ENCODE results near the gene USP16. TPM values are rescaled to one million over a fixed set of nuclear protein-coding genes. Genes with fewer than 3 reads are reported as not detected.

The USP16 gene
- total and polyA plus RNA-seq, 2 of the 13 experiments (the other 11 are each of a cell fraction or from before 2014, with no cell fraction given), result 16.5 to 46.9 TPM

DNA sequence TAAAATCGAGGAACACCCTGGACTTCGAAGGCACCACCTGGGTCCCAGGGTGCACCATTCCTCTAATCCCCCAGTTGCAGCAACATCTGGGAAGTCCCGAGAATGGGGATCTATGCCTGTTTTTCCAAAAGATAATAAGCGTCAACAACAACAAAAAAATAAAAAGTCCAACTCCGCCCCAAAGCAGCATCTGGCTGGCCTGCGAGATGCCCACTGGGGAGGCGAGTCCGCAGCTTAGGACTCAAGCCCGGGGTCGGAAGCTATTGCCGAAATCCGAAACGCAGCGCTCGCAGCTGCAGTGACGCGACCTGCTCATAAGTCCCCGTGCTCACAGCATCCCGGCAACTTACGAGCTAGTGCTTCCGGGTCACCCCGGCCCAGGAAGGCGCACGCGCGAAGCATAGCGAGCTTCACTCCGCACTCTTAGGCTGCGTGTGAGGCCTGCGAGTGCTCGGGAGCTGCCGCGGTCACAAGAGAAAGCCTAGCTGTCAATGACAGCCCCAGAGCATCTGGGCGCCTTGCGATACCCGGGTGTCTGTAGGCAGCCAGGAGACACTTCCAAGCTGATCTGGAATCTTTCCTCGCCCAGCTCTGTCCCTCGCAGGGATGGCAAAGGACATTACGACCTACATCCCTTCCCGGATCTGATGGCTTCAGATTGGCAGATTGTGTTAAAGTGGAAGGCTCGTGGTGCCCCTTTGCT is 21.9 kb upstream of the USP16 start (continued):
- TF ChIP-seq, protein P1, sequence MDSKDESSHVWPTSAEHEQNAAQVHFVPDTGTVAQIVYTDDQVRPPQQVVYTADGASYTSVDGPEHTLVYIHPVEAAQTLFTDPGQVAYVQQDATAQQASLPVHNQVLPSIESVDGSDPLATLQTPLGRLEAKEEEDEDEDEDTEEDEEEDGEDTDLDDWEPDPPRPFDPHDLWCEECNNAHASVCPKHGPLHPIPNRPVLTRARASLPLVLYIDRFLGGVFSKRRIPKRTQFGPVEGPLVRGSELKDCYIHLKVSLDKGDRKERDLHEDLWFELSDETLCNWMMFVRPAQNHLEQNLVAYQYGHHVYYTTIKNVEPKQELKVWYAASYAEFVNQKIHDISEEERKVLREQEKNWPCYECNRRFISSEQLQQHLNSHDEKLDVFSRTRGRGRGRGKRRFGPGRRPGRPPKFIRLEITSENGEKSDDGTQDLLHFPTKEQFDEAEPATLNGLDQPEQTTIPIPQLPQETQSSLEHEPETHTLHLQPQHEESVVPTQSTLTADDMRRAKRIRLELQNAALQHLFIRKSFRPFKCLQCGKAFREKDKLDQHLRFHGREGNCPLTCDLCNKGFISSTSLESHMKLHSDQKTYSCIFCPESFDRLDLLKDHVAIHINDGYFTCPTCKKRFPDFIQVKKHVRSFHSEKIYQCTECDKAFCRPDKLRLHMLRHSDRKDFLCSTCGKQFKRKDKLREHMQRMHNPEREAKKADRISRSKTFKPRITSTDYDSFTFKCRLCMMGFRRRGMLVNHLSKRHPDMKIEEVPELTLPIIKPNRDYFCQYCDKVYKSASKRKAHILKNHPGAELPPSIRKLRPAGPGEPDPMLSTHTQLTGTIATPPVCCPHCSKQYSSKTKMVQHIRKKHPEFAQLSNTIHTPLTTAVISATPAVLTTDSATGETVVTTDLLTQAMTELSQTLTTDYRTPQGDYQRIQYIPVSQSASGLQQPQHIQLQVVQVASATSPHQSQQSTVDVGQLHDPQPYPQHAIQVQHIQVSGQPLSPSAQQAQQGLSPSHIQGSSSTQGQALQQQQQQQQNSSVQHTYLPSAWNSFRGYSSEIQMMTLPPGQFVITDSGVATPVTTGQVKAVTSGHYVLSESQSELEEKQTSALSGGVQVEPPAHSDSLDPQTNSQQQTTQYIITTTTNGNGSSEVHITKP (CRISPR knock-in tag; IDR thresholded peaks at IDR 0.05; ENCODE audit: low read depth), result no peak
- TF ChIP-seq, protein P2, sequence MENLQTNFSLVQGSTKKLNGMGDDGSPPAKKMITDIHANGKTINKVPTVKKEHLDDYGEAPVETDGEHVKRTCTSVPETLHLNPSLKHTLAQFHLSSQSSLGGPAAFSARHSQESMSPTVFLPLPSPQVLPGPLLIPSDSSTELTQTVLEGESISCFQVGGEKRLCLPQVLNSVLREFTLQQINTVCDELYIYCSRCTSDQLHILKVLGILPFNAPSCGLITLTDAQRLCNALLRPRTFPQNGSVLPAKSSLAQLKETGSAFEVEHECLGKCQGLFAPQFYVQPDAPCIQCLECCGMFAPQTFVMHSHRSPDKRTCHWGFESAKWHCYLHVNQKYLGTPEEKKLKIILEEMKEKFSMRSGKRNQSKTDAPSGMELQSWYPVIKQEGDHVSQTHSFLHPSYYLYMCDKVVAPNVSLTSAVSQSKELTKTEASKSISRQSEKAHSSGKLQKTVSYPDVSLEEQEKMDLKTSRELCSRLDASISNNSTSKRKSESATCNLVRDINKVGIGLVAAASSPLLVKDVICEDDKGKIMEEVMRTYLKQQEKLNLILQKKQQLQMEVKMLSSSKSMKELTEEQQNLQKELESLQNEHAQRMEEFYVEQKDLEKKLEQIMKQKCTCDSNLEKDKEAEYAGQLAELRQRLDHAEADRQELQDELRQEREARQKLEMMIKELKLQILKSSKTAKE (CRISPR knock-in tag; IDR thresholded peaks at IDR 0.05; ENCODE audit: borderline replicate concordance), result no peak
- TF ChIP-seq SALL1 (CRISPR knock-in tag; IDR thresholded peaks at IDR 0.05) (peak; percentile 91), AHR (CRISPR knock-in tag; IDR thresholded peaks at IDR 0.05) (peak; percentile 46; the same call in 1 of the 2 replicates), AGO2 (optimal IDR thresholded peaks at IDR 0.05; ENCODE audit: low read depth, low read length) (no peak), PCBP1 (IDR thresholded peaks at IDR 0.05; ENCODE audit: borderline replicate concordance, low read depth, low read length) (no peak), NFE2L2 (IDR thresholded peaks at IDR 0.05; ENCODE audit: low read length) (no peak), ZNF296 (CRISPR knock-in tag; conservative IDR thresholded peaks at IDR 0.05) (no peak), ZNF10 (CRISPR knock-in tag; IDR thresholded peaks at IDR 0.05; ENCODE audit: borderline replicate concordance, low read depth) (no peak), MED8 (CRISPR knock-in tag; IDR thresholded peaks at IDR 0.05; ENCODE audit: insufficient replicate concordance) (no peak), PHF5A (CRISPR knock-in tag; IDR thresholded peaks at IDR 0.05; ENCODE audit: low read depth, unreplicated experiment) (peak; percentile 21), GTF3A (CRISPR knock-in tag; conservative IDR thresholded peaks at IDR 0.05) (no peak), ZNF790 (CRISPR knock-in tag; IDR thresholded peaks at IDR 0.05; ENCODE audit: borderline replicate concordance) (no peak; the same call in 1 of the 2 replicates), ZBTB20 (CRISPR knock-in tag; IDR thresholded peaks at IDR 0.05; ENCODE audit: borderline replicate concordance, low read depth) (no peak; the same call in 1 of the 2 replicates), ZNF547 (CRISPR knock-in tag; IDR thresholded peaks at IDR 0.05) (peak; percentile 89), GZF1 (CRISPR knock-in tag; IDR thresholded peaks at IDR 0.05) (no peak), FOXA3 (CRISPR knock-in tag; IDR thresholded peaks at IDR 0.05) (peak; percentile 58; the same call in 1 of the 2 replicates), ZNF101 (CRISPR knock-in tag; IDR thresholded peaks at IDR 0.05; ENCODE audit: borderline replicate concordance, low read depth) (no peak), CC2D1A (CRISPR knock-in tag; IDR thresholded peaks at IDR 0.05) (no peak)
- TF ChIP-seq, protein P3, sequence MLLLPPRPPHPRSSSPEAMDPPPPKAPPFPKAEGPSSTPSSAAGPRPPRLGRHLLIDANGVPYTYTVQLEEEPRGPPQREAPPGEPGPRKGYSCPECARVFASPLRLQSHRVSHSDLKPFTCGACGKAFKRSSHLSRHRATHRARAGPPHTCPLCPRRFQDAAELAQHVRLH (CRISPR knock-in tag; IDR thresholded peaks at IDR 0.05; ENCODE audit: borderline replicate concordance, low read depth), result no peak; the same call in none of the 2 replicates
- TF ChIP-seq, protein P4, sequence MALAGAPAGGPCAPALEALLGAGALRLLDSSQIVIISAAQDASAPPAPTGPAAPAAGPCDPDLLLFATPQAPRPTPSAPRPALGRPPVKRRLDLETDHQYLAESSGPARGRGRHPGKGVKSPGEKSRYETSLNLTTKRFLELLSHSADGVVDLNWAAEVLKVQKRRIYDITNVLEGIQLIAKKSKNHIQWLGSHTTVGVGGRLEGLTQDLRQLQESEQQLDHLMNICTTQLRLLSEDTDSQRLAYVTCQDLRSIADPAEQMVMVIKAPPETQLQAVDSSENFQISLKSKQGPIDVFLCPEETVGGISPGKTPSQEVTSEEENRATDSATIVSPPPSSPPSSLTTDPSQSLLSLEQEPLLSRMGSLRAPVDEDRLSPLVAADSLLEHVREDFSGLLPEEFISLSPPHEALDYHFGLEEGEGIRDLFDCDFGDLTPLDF (CRISPR knock-in tag; IDR thresholded peaks at IDR 0.05), result peak; percentile 75
- TF ChIP-seq, protein P5, sequence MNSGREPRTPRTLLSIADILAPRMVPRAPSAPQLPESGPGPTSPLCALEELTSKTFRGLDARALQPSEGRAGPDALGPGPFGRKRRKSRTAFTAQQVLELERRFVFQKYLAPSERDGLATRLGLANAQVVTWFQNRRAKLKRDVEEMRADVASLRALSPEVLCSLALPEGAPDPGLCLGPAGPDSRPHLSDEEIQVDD (CRISPR knock-in tag; IDR thresholded peaks at IDR 0.05; ENCODE audit: borderline replicate concordance), result no peak; the same call in 1 of the 2 replicates

Measured in HepG2 (cell line).